GM18508 (cell line): ENCODE data around the gene BTG2.

Experiments
- ATAC-seq: cut with Tn5 transposase; IDR thresholded peaks from one replicate; pipeline ENCODE4 v1.9.1; 2021; ENCODE audit warnings: moderate number of reproducible peaks; ENCODE audit not compliant: insufficient read depth, unreplicated experiment

Gene BTG2

GRCh38 chr1:203335503-203335902 is 30.2 kb downstream of the BTG2 start:
- ATAC-seq = no peak

- no peak for ATAC-seq
Observed at GRCh38 chr1:203336097-203336496, 30.8 kb downstream of the BTG2 start.

- no peak for ATAC-seq
Observed at GRCh38 chr1:203338335-203339036, 33.2 kb downstream of the BTG2 start.

- no peak for ATAC-seq
Observed at GRCh38 chr1:203340112-203340790, 34.9 kb downstream of the BTG2 start.

- ATAC-seq = no peak
Observed at GRCh38 chr1:203342192-203342940, 37.0 kb downstream of the BTG2 start.

- no peak for ATAC-seq
Observed at GRCh38 chr1:203343956-203344754, 38.8 kb downstream of the BTG2 start.

GRCh38 chr1:203346060-203346768 is 40.9 kb downstream of the BTG2 start:
- no peak for ATAC-seq

- ATAC-seq = no peak
Observed at GRCh38 chr1:203346769-203347102, 41.4 kb downstream of the BTG2 start.

- no peak for ATAC-seq
Observed at GRCh38 chr1:203349166-203349565, 43.8 kb downstream of the BTG2 start.

GRCh38 chr1:203349773-203350524 is 44.6 kb downstream of the BTG2 start:
- ATAC-seq = no peak

- no peak for ATAC-seq
Observed at GRCh38 chr1:203351037-203351625, 45.8 kb downstream of the BTG2 start, which contains the start of gene FMOD. Gene FMOD (minus strand): TSS chr1:203351122. CDS start chr1:203348270, 2,852 bp downstream.

GRCh38 chr1:203353486-203353885 is 48.2 kb downstream of the BTG2 start:
- ATAC-seq = no peak

- ATAC-seq = no peak
Observed at GRCh38 chr1:203354246-203354645, 48.9 kb downstream of the BTG2 start.

GRCh38 chr1:203359010-203359571 is 53.8 kb downstream of the BTG2 start:
- no peak for ATAC-seq
